PFSK-1 (cell line): Measurements from ENCODE around the gene DCAF11.

Experiments used
- FOXP2 ChIP-seq: optimal IDR thresholded peaks from 2 replicates; pipeline ENCODE3; 2011; ENCODE audit warnings: borderline replicate concordance, control low read depth, inconsistent platforms; ENCODE audit not compliant: insufficient read depth; ENCODE audit errors: extremely low read length, extremely low read depth
- POLR2AphosphoS5 ChIP-seq: IDR thresholded peaks from 2 replicates; pipeline ENCODE4 v1.6.1; 2012; ENCODE audit warnings: low read depth, mild to moderate bottlenecking, control low read depth, low read length, moderate library complexity
- REST ChIP-seq, 2 experiments: IDR thresholded peaks; 2 replicates each; pipeline versions ENCODE4 v1.6.1 to v1.8.0; 2011 to 2012; ENCODE audit warnings: low read depth in 2 of 2, low read length in 2 of 2, control low read depth in 1 of 2, inconsistent platforms in 1 of 2, mild to moderate bottlenecking in 1 of 2, moderate library complexity in 1 of 2; ENCODE audit not compliant: insufficient read depth in 1 of 2
- SIN3A ChIP-seq: IDR thresholded peaks from 2 replicates; pipeline ENCODE4 v1.6.1; 2012; ENCODE audit warnings: mild to moderate bottlenecking, low read length, moderate library complexity, borderline replicate concordance; ENCODE audit not compliant: insufficient read depth
- TAF1 ChIP-seq: IDR thresholded peaks from 2 replicates; pipeline ENCODE4 v1.6.1; 2012; ENCODE audit warnings: low read length, control low read depth, borderline replicate concordance; ENCODE audit not compliant: insufficient read depth

The DCAF11 gene

DNA sequence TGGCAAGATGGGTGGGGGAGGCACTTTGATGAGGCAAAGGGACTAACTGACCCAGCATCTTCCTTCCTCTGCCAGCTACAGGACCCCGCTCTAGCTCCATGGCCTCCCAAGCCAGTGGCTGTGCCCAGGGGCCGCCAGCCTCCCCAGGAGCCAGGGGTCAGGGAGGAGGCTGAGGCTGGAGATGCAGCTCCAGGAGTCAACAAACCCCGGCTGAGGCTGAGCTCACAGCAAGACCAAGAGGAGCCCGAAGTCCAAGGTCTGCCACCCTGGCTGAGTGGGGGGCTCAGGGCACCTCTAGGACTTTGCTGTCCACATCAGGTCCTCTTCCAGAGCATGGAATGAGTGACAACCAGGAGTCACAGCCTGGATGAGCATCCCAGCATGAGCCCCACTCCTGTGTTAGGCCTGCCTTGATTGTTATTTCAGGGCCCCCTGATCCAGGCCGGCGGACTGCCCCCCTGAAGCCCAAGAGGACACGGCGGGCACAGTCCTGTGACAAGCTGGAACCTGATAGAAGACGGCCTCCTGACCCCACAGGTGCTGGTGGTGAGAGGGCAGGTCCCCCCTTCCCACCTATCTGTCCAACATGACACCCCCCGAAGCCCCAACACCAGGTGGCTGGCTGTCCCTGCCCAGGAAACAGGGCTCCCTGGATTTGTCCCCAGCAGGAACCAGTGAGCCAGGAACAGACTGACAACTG lies 45.7 kb upstream of the DCAF11 start:
- no peak for TF ChIP-seq FOXP2
- no peak for TF ChIP-seq REST (IDR thresholded peaks at IDR 0.05; ENCODE audit: insufficient read depth in 1 of 2, low read depth in 2 of 2, low read length in 2 of 2)
- no peak for TF ChIP-seq POLR2AphosphoS5
- TF ChIP-seq SIN3A, result no peak
- TF ChIP-seq TAF1, result no peak

GRCh38 chr14:24069411-24069735 lies 45.2 kb upstream of the DCAF11 start:
- no peak for TF ChIP-seq REST (IDR thresholded peaks at IDR 0.05; ENCODE audit: insufficient read depth in 1 of 2, low read depth in 2 of 2, low read length in 2 of 2)
- TF ChIP-seq FOXP2, result no peak

GRCh38 chr14:24070285-24071143 lies 44.1 kb upstream of the DCAF11 start:
- no peak for TF ChIP-seq FOXP2
- no peak for TF ChIP-seq POLR2AphosphoS5
- TF ChIP-seq REST (IDR thresholded peaks at IDR 0.05; ENCODE audit: insufficient read depth in 1 of 2, low read depth in 2 of 2, low read length in 2 of 2), result no peak
- no peak for TF ChIP-seq TAF1
- no peak for TF ChIP-seq SIN3A

- no peak for TF ChIP-seq REST (IDR thresholded peaks at IDR 0.05; ENCODE audit: insufficient read depth in 1 of 2, low read depth in 2 of 2, low read length in 2 of 2)
- no peak for TF ChIP-seq TAF1
- TF ChIP-seq SIN3A, result no peak
- no peak for TF ChIP-seq FOXP2
These were observed 43.4 kb upstream of the DCAF11 start, which contains the start of gene CPNE6 for GRCh38 chr14:24071144-24071697. Gene CPNE6 (plus strand): TSS chr14:24071562. CDS start chr14:24072937, 1,375 bp downstream.
